ENCODE measurements around the gene ATP11B. TPM values are rescaled to one million over a fixed set of nuclear protein-coding genes. Genes with fewer than 3 reads are reported as not detected.

The ATP11B gene
- total and polyA plus RNA-seq, 9 of the 15 experiments (the other 6 are each of a cell fraction or from before 2014, with no cell fraction given), result 11.9 to 68.7 (median 41.8) TPM

DNA sequence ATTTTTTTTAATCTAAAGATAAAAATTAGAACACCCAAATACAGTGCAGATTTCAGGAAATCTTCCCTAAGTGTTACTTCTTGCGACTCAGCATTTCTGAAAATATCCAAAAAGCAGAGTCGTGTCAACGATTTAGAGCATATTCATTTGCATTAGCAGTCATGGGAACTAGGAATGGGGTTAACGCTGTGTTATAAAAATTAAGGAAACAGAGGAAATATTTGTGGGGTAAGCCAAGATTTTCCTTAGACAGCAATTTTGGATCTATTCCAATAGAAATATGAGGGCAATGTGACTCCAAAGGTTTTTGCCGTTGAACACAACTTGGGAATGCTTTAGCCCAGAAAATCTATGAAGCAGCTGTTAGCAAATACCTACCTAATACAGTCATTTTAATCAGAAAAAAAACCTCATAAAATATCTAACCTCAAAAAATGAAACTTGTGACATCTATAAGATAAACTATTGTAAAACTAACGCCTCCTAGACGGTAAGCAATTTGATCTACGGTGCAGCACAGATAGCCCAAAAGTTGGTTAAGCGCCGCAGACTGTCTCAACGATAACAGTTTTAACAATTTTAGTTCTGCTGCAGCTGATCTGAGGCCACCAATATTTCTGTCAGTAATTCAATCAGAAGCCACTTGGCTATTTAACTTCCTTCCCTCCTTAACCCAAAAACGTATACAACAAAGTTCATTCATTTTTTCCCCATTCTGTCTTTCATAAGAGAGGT lies 5.8 kb upstream of the ATP11B start (continued):
- TF ChIP-seq, protein P1, sequence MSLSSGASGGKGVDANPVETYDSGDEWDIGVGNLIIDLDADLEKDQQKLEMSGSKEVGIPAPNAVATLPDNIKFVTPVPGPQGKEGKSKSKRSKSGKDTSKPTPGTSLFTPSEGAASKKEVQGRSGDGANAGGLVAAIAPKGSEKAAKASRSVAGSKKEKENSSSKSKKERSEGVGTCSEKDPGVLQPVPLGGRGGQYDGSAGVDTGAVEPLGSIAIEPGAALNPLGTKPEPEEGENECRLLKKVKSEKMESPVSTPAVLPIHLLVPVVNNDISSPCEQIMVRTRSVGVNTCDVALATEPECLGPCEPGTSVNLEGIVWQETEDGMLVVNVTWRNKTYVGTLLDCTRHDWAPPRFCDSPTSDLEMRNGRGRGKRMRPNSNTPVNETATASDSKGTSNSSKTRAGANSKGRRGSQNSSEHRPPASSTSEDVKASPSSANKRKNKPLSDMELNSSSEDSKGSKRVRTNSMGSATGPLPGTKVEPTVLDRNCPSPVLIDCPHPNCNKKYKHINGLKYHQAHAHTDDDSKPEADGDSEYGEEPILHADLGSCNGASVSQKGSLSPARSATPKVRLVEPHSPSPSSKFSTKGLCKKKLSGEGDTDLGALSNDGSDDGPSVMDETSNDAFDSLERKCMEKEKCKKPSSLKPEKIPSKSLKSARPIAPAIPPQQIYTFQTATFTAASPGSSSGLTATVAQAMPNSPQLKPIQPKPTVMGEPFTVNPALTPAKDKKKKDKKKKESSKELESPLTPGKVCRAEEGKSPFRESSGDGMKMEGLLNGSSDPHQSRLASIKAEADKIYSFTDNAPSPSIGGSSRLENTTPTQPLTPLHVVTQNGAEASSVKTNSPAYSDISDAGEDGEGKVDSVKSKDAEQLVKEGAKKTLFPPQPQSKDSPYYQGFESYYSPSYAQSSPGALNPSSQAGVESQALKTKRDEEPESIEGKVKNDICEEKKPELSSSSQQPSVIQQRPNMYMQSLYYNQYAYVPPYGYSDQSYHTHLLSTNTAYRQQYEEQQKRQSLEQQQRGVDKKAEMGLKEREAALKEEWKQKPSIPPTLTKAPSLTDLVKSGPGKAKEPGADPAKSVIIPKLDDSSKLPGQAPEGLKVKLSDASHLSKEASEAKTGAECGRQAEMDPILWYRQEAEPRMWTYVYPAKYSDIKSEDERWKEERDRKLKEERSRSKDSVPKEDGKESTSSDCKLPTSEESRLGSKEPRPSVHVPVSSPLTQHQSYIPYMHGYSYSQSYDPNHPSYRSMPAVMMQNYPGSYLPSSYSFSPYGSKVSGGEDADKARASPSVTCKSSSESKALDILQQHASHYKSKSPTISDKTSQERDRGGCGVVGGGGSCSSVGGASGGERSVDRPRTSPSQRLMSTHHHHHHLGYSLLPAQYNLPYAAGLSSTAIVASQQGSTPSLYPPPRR (CRISPR knock-in tag; IDR thresholded peaks at IDR 0.05; ENCODE audit: borderline replicate concordance), result no peak
- TF ChIP-seq ZNF184 (CRISPR knock-in tag; IDR thresholded peaks at IDR 0.05) (no peak), E2F3 (CRISPR knock-in tag; IDR thresholded peaks at IDR 0.05) (no peak), XRCC5 (IDR thresholded peaks at IDR 0.05; ENCODE audit: low read depth, low read length) (no peak), MYNN (IDR thresholded peaks at IDR 0.05) (no peak), MYNN (CRISPR knock-in tag; IDR thresholded peaks at IDR 0.05) (no peak), NFIX (CRISPR knock-in tag; IDR thresholded peaks at IDR 0.05; ENCODE audit: low read depth) (no peak), MEF2A (IDR thresholded peaks at IDR 0.05; ENCODE audit: control insufficient read depth, low read depth, low read length) (no peak), HMG20A (CRISPR knock-in tag; conservative IDR thresholded peaks at IDR 0.05) (no peak), CSDE1 (IDR thresholded peaks at IDR 0.05) (no peak), ZNF740 (CRISPR knock-in tag; IDR thresholded peaks at IDR 0.05) (no peak), ZNF740 (tag; IDR thresholded peaks at IDR 0.05) (no peak), ZBTB43 (CRISPR knock-in tag; IDR thresholded peaks at IDR 0.05) (no peak), POLR3G (IDR thresholded peaks at IDR 0.05; ENCODE audit: extremely low read depth, insufficient read length, insufficient replicate concordance) (no peak), ZNF778 (CRISPR knock-in tag; IDR thresholded peaks at IDR 0.05) (no peak), DPF2 (IDR thresholded peaks at IDR 0.05) (peak; percentile 79), ESRRA (IDR thresholded peaks at IDR 0.05; ENCODE audit: borderline replicate concordance, low read depth) (no peak), HNRNPK (IDR thresholded peaks at IDR 0.05; ENCODE audit: low read depth, low read length, poor library complexity, severe bottlenecking) (no peak), RBM34 (IDR thresholded peaks at IDR 0.05; ENCODE audit: borderline replicate concordance, insufficient read depth, low read length) (no peak), ZNF785 (CRISPR knock-in tag; IDR thresholded peaks at IDR 0.05) (no peak), SIN3B (IDR thresholded peaks at IDR 0.05; ENCODE audit: low read depth) (no peak), GATA2 (CRISPR knock-in tag; IDR thresholded peaks at IDR 0.05) (peak; percentile 61), WHSC1 (IDR thresholded peaks at IDR 0.05; ENCODE audit: low read length) (no peak)
